ENCODE data around the gene STXBP2. TPM values are rescaled to one million over a fixed set of nuclear protein-coding genes. Genes with fewer than 3 reads are reported as not detected.
"Not testable (repeated sequence)": the region's sequence is repeated elsewhere in the genome, so short reads cannot be mapped to it uniquely, and the experiment has no call there.

The STXBP2 gene
- total RNA-seq, 3 donors from 2014 or later: 114 to 209 (median 183) TPM

GRCh38 chr19:7639863-7640348 lies 3.0 kb downstream of the STXBP2 start:
- intact Hi-C loops (cut with DNase I, micrococcal nuclease): no loop called here
- TF ChIP-seq, protein P1, sequence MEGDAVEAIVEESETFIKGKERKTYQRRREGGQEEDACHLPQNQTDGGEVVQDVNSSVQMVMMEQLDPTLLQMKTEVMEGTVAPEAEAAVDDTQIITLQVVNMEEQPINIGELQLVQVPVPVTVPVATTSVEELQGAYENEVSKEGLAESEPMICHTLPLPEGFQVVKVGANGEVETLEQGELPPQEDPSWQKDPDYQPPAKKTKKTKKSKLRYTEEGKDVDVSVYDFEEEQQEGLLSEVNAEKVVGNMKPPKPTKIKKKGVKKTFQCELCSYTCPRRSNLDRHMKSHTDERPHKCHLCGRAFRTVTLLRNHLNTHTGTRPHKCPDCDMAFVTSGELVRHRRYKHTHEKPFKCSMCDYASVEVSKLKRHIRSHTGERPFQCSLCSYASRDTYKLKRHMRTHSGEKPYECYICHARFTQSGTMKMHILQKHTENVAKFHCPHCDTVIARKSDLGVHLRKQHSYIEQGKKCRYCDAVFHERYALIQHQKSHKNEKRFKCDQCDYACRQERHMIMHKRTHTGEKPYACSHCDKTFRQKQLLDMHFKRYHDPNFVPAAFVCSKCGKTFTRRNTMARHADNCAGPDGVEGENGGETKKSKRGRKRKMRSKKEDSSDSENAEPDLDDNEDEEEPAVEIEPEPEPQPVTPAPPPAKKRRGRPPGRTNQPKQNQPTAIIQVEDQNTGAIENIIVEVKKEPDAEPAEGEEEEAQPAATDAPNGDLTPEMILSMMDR (IDR thresholded peaks at IDR 0.05): no peak
- H3K4me1 ChIP-seq (ENCODE audit: low read depth): peaks cover 6% of the 10 kb centered on the region
- no peak for ATAC-seq
- H3K36me3 ChIP-seq (ENCODE audit: low read depth): no peaks in the 10 kb centered on the region
- no peak overlapping the region for H3K4me3 ChIP-seq
- DNase-seq: no peak
- H3K9me3 ChIP-seq: no peaks in the 10 kb centered on the region

- Histone ChIP-seq H3K4me1 (ENCODE audit: low read depth) (peaks cover 6% of the 10 kb centered on the region), H3K4me3 (no peak overlapping the region), H3K9me3 (no peaks in the 10 kb centered on the region), H3K36me3 (ENCODE audit: low read depth) (no peaks in the 10 kb centered on the region)
- no peak for ATAC-seq
- no peak for DNase-seq
- TF ChIP-seq, protein P1 (IDR thresholded peaks at IDR 0.05): no peak
- intact Hi-C loops (cut with DNase I, micrococcal nuclease): no loop called here
Observed at GRCh38 chr19:7640803-7641202, 3.9 kb downstream of the STXBP2 start.

DNA sequence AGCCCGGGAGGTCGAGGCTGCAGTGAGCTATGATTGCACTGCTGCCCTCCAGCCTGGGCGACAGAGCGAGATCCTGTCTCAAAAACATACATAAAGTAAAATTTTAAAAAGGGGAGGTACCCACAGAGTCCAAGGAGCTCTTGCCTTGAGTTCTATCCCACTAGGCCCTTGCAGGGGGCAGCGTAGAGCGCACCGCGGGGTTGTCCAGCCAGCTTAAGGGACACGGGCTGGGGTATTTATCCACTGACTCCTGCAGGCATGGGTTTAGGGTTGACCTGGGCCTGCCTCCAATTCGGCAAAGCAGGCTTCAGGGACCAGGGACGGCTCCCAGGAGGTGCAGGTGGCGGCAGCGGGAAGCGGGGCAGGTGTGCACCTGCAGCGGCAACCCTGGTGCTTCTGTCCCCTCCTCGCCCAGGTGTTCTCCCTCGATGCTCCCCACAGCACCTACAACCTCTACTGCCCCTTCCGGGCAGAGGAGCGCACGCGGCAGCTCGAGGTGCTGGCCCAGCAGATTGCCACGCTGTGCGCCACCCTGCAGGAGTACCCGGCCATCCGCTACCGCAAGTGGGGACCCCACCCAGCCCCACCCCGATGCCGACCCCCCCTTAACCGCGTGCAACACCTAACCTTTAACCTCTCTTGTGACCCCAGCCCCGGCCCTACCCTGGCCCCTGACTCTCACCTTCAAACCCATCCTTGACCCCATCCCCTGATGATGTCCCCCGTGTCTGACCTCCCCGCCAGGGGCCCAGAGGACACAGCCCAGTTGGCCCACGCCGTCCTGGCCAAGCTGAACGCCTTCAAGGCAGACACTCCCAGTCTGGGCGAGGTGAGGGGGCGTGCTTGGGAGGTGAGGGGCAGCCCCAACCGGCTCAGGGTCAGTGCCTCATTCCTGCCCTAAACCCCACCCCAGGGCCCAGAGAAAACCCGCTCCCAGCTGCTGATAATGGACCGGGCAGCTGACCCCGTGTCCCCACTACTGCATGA lies 4.7 kb downstream of the STXBP2 start:
- Histone ChIP-seq H3K4me1 (ENCODE audit: low read depth) (peaks cover 4% of the 10 kb centered on the region), H3K4me3 (no peak overlapping the region), H3K9me3 (no peaks in the 10 kb centered on the region), H3K36me3 (ENCODE audit: low read depth) (no peaks in the 10 kb centered on the region)
- TF ChIP-seq, protein P1 (IDR thresholded peaks at IDR 0.05): no peak
- ATAC-seq (no peak), DNase-seq (peak in 1 of 3 donors; percentile 11)
- intact Hi-C loops (cut with DNase I, micrococcal nuclease): no loop called here

DNA sequence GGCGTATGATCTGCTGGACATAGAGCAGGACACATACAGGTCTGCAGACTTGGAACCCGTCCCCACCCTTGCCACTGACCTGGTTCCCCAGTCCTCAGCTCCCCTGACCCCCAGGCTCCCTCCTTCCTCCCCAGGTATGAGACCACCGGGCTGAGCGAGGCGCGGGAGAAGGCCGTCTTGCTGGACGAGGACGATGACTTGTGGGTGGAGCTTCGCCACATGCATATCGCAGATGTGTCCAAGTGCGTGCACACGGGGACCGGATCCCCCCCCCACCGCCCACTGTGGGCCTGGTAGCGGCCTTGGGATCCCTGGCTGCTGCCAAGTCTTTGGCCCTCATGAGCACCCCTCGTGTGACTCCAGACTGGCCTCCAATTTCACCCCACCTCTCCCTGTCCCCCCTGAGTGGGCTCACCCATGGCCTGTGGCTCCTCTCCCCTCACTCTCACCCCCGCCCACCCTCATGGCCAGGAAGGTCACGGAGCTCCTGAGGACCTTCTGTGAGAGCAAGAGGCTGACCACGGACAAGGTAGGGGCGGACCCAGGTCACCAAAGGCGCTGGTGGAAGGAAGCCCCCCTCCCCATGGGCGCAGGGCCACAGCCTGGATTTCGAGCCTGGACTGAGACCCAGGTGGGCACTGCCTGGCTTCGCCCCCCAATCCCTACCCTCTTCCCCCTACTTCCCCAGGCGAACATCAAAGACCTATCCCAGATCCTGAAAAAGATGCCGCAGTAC lies 5.6 kb downstream of the STXBP2 start:
- Histone ChIP-seq H3K4me1 (ENCODE audit: low read depth) (no peaks in the 10 kb centered on the region), H3K4me3 (no peak overlapping the region), H3K36me3 (ENCODE audit: low read depth) (no peaks in the 10 kb centered on the region), H3K9me3 (no peaks in the 10 kb centered on the region)
- intact Hi-C loops (cut with DNase I, micrococcal nuclease): no loop called here
- ATAC-seq: no peak
- TF ChIP-seq, protein P1 (IDR thresholded peaks at IDR 0.05): no peak
- peak in 1 of 3 donors; percentile 30 for DNase-seq

GRCh38 chr19:7643031-7643415 lies 6.1 kb downstream of the STXBP2 start:
- Histone ChIP-seq H3K36me3 (ENCODE audit: low read depth) (no peaks in the 10 kb centered on the region), H3K4me3 (no peak overlapping the region), H3K9me3 (no peaks in the 10 kb centered on the region), H3K4me1 (ENCODE audit: low read depth) (no peaks in the 10 kb centered on the region)
- DNase-seq (peak in 1 of 3 donors; percentile 20), ATAC-seq (no peak)
- TF ChIP-seq, protein P1 (IDR thresholded peaks at IDR 0.05): no peak
- intact Hi-C loops (cut with DNase I, micrococcal nuclease): no loop called here

- H3K9me3 ChIP-seq; H3K4me1 ChIP-seq (ENCODE audit: low read depth); H3K4me3 ChIP-seq; H3K36me3 ChIP-seq (ENCODE audit: low read depth); intact Hi-C loops (cut with DNase I, micrococcal nuclease): not testable (repeated sequence)
- DNase-seq (peak in 1 of 3 donors; percentile 53), ATAC-seq (peak; percentile 46)
Observed at GRCh38 chr19:7643629-7644549, 7.0 kb downstream of the STXBP2 start.

Measured in mucosa of descending colon (tissue), 3 donors.